Lower lobe of right lung (tissue), 2 donors: ENCODE measurements around the gene RPLP2. TPM values are rescaled to one million over a fixed set of nuclear protein-coding genes. Genes with fewer than 3 reads are reported as not detected.
A peak's percentile ranks its signal among the peaks of the same experiment; 100 is the strongest.

Experiments used
- ATAC-seq, 2 donors: fragments of 200-7000 bp; cut with Tn5 transposase; one replicate each; pipeline ENCODE4 v1.9.1; 2020 to 2022; ENCODE audit warnings: mild to moderate bottlenecking in 2 of 2, moderate library complexity in 2 of 2
- DNase-seq: peaks from one replicate; pipeline ENCODE4 v3.0.0-alpha.2; 2020
- H3K27ac ChIP-seq: fragments of 200-600 bp; one replicate; pipeline ENCODE4 v1.8.0; 2022
- H3K27me3 ChIP-seq: fragments of 200-600 bp; one replicate; pipeline ENCODE4 v1.8.0; 2022; ENCODE audit warnings: low read depth
- H3K36me3 ChIP-seq: fragments of 200-600 bp; one replicate; pipeline ENCODE4 v1.8.0; 2022; ENCODE audit warnings: mild to moderate bottlenecking
- H3K4me1 ChIP-seq: fragments of 200-600 bp; one replicate; pipeline ENCODE4 v1.8.0; 2022
- H3K4me3 ChIP-seq: fragments of 200-600 bp; one replicate; pipeline ENCODE4 v1.8.0; 2022; ENCODE audit warnings: mild to moderate bottlenecking
- H3K9me3 ChIP-seq: fragments of 200-600 bp; one replicate; pipeline ENCODE4 v1.8.0; 2022
- CTCF ChIP-seq: fragments of 200-600 bp; IDR thresholded peaks from one replicate; pipeline ENCODE4 v1.8.0; 2022; ENCODE audit warnings: antibody characterized with exemption, mild to moderate bottlenecking
- intact Hi-C: fragments of 100-400 bp; cut with DNase I; formaldehyde crosslinking; loops from one replicate; pipeline ENCODE4 v1.11.0; 2022
- long read RNA-seq: library from polyadenylated mRNA; unstranded; transcript quantifications from one replicate; pipeline ENCODE4 v2.0.0, GENCODE V29; 2021
- total RNA-seq: library from RNA; stranded (reverse); fragmentation: NEBNext Ultra II Directional; extraction: Animal tissue kit (Norgen Biotek cat#: 25700); gene quantifications from one replicate; pipeline ENCODE4 v1.2.1, GENCODE V29; 2021
- donor health status: DM: no; HTN: yes; CAD: no; lungs with severe emphysema.

Gene RPLP2
- total RNA-seq = 1,518 TPM
- long read RNA-seq, transcript RPLP2-207 (4 exons, 637 nt) = minor isoform, 56 of 255 reads
- long read RNA-seq, transcript RPLP2-201 (5 exons, 781 nt) = major isoform, 191 of 255 reads
- long read RNA-seq, partial matches to known transcripts = 1 of 255 reads
- long read RNA-seq, other reads (novel, unspliced or antisense) = 7 of 255 reads

GRCh38 chr11:809287-810039 is at the start of gene RPLP2:
Gene RPLP2 (plus strand): TSS chr11:809967. CDS start chr11:810235, 268 bp downstream.
- peak; percentile 95 to 96 for ATAC-seq
- no peak for TF ChIP-seq CTCF
- no peaks in the 10 kb centered on the region for H3K9me3 ChIP-seq
- intact Hi-C loops = no loop called here
- DNase-seq = peak; percentile 99
- H3K4me1 ChIP-seq = peaks cover 40% of the 10 kb centered on the region
- H3K4me3 ChIP-seq = peak within 1 kb of the TSS; percentile 90
- H3K36me3 ChIP-seq = peaks cover 33% of the 10 kb centered on the region
- peak within 1 kb of the TSS; percentile 99 for H3K27ac ChIP-seq
- no peaks in the 10 kb centered on the region for H3K27me3 ChIP-seq

- no peak for TF ChIP-seq CTCF
- Histone ChIP-seq H3K4me1 (peaks cover 6% of the 10 kb centered on the region), H3K27ac (no peak overlapping the region), H3K36me3 (peaks cover 92% of the 10 kb centered on the region), H3K9me3 (no peaks in the 10 kb centered on the region), H3K4me3 (no peak overlapping the region), H3K27me3 (no peaks in the 10 kb centered on the region)
- intact Hi-C loops = no loop called here
- ATAC-seq = no peak
- no peak for DNase-seq
These were observed 49.5 kb upstream of the RPLP2 start for GRCh38 chr11:760236-760635.

GRCh38 chr11:761526-762108 is 48.1 kb upstream of the RPLP2 start:
- ATAC-seq = no peak
- Histone ChIP-seq H3K27ac (no peak overlapping the region), H3K9me3 (no peaks in the 10 kb centered on the region), H3K4me3 (no peak overlapping the region), H3K36me3 (peaks cover 95% of the 10 kb centered on the region), H3K27me3 (no peaks in the 10 kb centered on the region), H3K4me1 (peaks cover 6% of the 10 kb centered on the region)
- no peak for TF ChIP-seq CTCF
- intact Hi-C loops = no loop called here
- DNase-seq = no peak

- TF ChIP-seq CTCF = no peak
- Histone ChIP-seq H3K4me3 (no peak overlapping the region), H3K4me1 (peaks cover 6% of the 10 kb centered on the region), H3K27ac (peak overlapping the region; percentile 62), H3K36me3 (peaks cover 94% of the 10 kb centered on the region), H3K27me3 (no peaks in the 10 kb centered on the region), H3K9me3 (no peaks in the 10 kb centered on the region)
- DNase-seq (peak; percentile 58), ATAC-seq (peak; percentile 80 to 82)
- intact Hi-C loops = no loop called here
These were observed 47.2 kb upstream of the RPLP2 start for GRCh38 chr11:762421-763072.

- TF ChIP-seq CTCF = no peak
- intact Hi-C loops = no loop called here
- H3K4me1 ChIP-seq = peaks cover 6% of the 10 kb centered on the region
- no peaks in the 10 kb centered on the region for H3K27me3 ChIP-seq
- H3K36me3 ChIP-seq = peaks cover 89% of the 10 kb centered on the region
- H3K9me3 ChIP-seq = no peaks in the 10 kb centered on the region
- H3K4me3 ChIP-seq = no peak overlapping the region
- H3K27ac ChIP-seq = no peak overlapping the region
- DNase-seq = peak; percentile 60
- ATAC-seq = peak; percentile 69 to 79
These were observed 46.7 kb upstream of the RPLP2 start for GRCh38 chr11:763073-763463.
